Osteocyte (in vitro differentiated cells): ENCODE results near the gene BRIP1. TPM values are rescaled to one million over a fixed set of nuclear protein-coding genes. Genes with fewer than 3 reads are reported as not detected.
"Not testable (repeated sequence)": the region's sequence is repeated elsewhere in the genome, so short reads cannot be mapped to it uniquely, and the experiment has no call there.

Source experiments
- DNase-seq: peaks from one replicate; pipeline ENCODE4 v3.0.0; 2021; ENCODE audit warnings: mixed read lengths; ENCODE audit not compliant: unreplicated experiment; ENCODE audit errors: extremely low spot score
- H3K27ac Mint-ChIP-seq: one replicate; pipeline ENCODE4 v1.8.0; 2021; ENCODE audit warnings: mild to moderate bottlenecking, mixed read lengths; ENCODE audit not compliant: unreplicated experiment
- H3K27me3 Mint-ChIP-seq: one replicate; pipeline ENCODE4 v1.8.0; 2021; ENCODE audit warnings: mixed read lengths; ENCODE audit not compliant: unreplicated experiment
- H3K36me3 Mint-ChIP-seq: one replicate; pipeline ENCODE4 v1.8.0; 2021; ENCODE audit warnings: mixed read lengths; ENCODE audit not compliant: unreplicated experiment
- H3K4me1 Mint-ChIP-seq: one replicate; pipeline ENCODE4 v1.8.0; 2021; ENCODE audit warnings: mixed read lengths; ENCODE audit not compliant: unreplicated experiment
- H3K4me3 Mint-ChIP-seq: one replicate; pipeline ENCODE4 v1.8.0; 2021; ENCODE audit warnings: mild to moderate bottlenecking, moderate library complexity, mixed read lengths; ENCODE audit not compliant: unreplicated experiment
- H3K9me3 Mint-ChIP-seq: one replicate; pipeline ENCODE4 v1.8.0; 2021; ENCODE audit warnings: mixed read lengths; ENCODE audit not compliant: unreplicated experiment
- total RNA-seq: library from RNA; stranded (reverse); gene quantifications from 2 replicates; pipeline ENCODE4 v1.2.1, GENCODE V29; 2021
- TF ChIP-seq, protein P1 (sequence below): fragments of 200-600 bp; sonication (generic); IDR thresholded peaks from 2 replicates; pipeline ENCODE4 v1.5.0; 2021; ENCODE audit warnings: antibody characterized with exemption, mild to moderate bottlenecking, moderate library complexity

The BRIP1 gene
- total RNA-seq, 1 donor from 2014 or later: 4.6 TPM

- TF ChIP-seq, protein P1, sequence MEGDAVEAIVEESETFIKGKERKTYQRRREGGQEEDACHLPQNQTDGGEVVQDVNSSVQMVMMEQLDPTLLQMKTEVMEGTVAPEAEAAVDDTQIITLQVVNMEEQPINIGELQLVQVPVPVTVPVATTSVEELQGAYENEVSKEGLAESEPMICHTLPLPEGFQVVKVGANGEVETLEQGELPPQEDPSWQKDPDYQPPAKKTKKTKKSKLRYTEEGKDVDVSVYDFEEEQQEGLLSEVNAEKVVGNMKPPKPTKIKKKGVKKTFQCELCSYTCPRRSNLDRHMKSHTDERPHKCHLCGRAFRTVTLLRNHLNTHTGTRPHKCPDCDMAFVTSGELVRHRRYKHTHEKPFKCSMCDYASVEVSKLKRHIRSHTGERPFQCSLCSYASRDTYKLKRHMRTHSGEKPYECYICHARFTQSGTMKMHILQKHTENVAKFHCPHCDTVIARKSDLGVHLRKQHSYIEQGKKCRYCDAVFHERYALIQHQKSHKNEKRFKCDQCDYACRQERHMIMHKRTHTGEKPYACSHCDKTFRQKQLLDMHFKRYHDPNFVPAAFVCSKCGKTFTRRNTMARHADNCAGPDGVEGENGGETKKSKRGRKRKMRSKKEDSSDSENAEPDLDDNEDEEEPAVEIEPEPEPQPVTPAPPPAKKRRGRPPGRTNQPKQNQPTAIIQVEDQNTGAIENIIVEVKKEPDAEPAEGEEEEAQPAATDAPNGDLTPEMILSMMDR: no peak
- H3K9me3 Mint-ChIP-seq: peaks cover 17% of the 10 kb centered on the region
- H3K36me3 Mint-ChIP-seq: peaks cover 18% of the 10 kb centered on the region
- H3K4me1 Mint-ChIP-seq: no peaks in the 10 kb centered on the region
- H3K4me3 Mint-ChIP-seq: no peak overlapping the region
- no peak for DNase-seq
- no peaks in the 10 kb centered on the region for H3K27me3 Mint-ChIP-seq
- no peak overlapping the region for H3K27ac Mint-ChIP-seq
Measured at GRCh38 chr17:61825448-61826137, 37.7 kb downstream of the BRIP1 start.

DNA sequence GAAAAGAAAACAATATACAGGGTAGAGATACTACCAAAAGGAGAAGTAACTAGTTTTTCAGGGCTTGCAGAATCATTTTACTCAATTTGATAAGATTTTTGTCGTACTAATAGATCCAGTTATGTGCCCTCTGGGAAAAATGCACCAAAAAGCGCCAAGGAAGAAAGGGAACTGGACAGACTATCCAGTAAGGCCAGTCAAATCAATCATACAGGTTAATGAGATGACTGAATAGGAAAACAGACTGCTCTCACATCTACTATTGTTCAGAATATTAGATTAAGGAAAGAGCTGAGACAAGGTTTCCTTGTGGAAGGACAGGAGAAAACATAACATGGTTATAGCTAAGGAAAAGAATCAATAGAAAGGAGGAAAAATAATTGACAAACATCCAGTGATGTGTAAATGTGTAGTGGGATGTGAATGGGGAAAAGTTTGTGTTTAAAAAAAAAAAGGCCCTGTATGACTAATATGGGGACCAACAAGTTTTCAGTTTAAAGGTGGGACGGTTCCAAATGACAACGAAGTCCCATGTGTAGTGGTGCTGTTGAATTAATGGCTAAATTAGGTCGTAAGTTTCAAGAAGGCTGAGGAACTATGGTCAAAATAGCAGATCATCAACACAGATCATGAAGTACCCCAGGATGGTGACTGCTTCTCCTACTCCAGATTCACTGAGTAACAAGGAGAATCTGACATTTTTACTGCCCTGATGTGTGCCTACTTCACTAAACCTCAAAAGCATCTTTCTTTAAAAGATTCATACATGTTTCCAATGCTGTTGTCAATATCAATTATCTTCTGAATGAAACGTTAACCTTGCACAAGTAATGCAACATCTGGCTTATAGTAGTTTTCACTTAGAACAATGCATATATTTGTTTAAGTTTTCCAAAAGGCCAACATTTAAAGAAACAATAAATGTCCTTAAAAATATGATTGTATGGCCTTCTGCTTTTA, 40.7 kb downstream of the BRIP1 start:
- Mint-ChIP-seq H3K36me3 (peaks cover 13% of the 10 kb centered on the region), H3K27ac (no peak overlapping the region), H3K27me3 (no peaks in the 10 kb centered on the region), H3K4me1 (peaks cover 5% of the 10 kb centered on the region), H3K4me3 (no peak overlapping the region), H3K9me3 (peaks cover 8% of the 10 kb centered on the region)
- no peak for DNase-seq
- TF ChIP-seq, protein P1: no peak

DNA sequence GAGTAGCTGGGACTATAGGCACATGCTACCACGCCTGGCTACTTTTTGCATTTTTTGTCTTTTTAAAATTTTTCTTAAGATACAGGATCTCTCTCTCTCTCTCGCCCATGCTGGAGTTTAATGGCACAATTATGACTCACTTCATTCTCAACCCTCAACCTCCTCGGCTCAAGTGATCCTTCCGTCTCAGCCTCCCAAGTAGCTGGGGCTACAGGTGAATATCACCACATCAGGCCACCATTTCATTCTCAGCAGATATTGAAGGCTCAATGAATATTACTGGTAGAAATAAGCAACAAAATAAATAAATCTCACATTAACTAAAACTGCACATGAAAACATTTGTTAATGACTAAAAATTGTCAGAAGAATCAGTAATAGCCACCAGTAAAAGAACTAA, 41.7 kb downstream of the BRIP1 start:
- H3K27me3 Mint-ChIP-seq: no peaks in the 10 kb centered on the region
- H3K36me3 Mint-ChIP-seq: peaks cover 13% of the 10 kb centered on the region
- no peak overlapping the region for H3K4me3 Mint-ChIP-seq
- TF ChIP-seq, protein P1: no peak
- H3K4me1 Mint-ChIP-seq: peaks cover 6% of the 10 kb centered on the region
- no peak overlapping the region for H3K27ac Mint-ChIP-seq
- DNase-seq: no peak
- H3K9me3 Mint-ChIP-seq: peaks cover 8% of the 10 kb centered on the region

- not testable (repeated sequence) for DNase-seq, H3K4me3 Mint-ChIP-seq, H3K27ac Mint-ChIP-seq, H3K9me3 Mint-ChIP-seq, H3K36me3 Mint-ChIP-seq, H3K27me3 Mint-ChIP-seq
- H3K4me1 Mint-ChIP-seq: peaks cover 13% of the 10 kb centered on the region
Measured at GRCh38 chr17:61819265-61819664, 44.1 kb downstream of the BRIP1 start.

GRCh38 chr17:61818225-61818624, 45.1 kb downstream of the BRIP1 start:
- no peak for DNase-seq
- peaks cover 18% of the 10 kb centered on the region for H3K4me1 Mint-ChIP-seq
- TF ChIP-seq, protein P1: no peak
- H3K4me3 Mint-ChIP-seq: no peak overlapping the region
- H3K27ac Mint-ChIP-seq: no peak overlapping the region
- peaks cover 6% of the 10 kb centered on the region for H3K36me3 Mint-ChIP-seq
- no peaks in the 10 kb centered on the region for H3K27me3 Mint-ChIP-seq
- no peaks in the 10 kb centered on the region for H3K9me3 Mint-ChIP-seq
